OCI-LY1 (cell line): ENCODE results near the gene WDR55.
"Not testable (repeated sequence)": the region's sequence is repeated elsewhere in the genome, so short reads cannot be mapped to it uniquely, and the experiment has no call there.

ENCODE experiments used
- EZH2 ChIP-seq: fragments of 200-600 bp; sonication (generic), shearing (Covaris generic); IDR thresholded peaks from 2 replicates; pipeline ENCODE4 v1.8.0; 2017; ENCODE audit warnings: borderline replicate concordance, mixed run types, mild to moderate bottlenecking, antibody characterized with exemption, low read length, moderate library complexity, mixed read lengths
- TF ChIP-seq, protein P1 (sequence below): fragments of 200-600 bp; sonication (generic), shearing (Covaris generic); IDR thresholded peaks from 2 replicates; pipeline ENCODE4 v1.5.1; 2017; ENCODE audit warnings: mild to moderate bottlenecking, antibody characterized with exemption, low read length, moderate library complexity, mixed read lengths

DNA sequence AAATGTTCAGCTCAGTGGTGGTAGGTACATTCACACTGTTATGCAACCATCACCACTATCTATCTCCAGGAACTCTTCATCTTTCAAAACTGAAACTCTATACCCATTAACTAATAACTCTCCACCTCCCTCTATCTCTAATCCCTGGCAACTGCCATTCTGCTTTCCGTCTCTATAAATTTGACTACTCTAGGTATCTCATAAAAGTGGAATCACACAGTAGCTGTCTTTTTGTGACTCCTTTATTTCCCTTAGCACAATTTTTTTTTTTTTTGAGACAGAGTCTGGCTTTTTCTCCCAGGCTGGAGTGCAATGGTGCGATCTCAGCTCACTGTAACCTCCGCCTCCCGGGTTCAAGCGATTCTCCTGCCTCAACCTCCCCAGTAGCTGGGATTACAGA lies 56.7 kb downstream of the WDR55 start:
- TF ChIP-seq, protein P1, sequence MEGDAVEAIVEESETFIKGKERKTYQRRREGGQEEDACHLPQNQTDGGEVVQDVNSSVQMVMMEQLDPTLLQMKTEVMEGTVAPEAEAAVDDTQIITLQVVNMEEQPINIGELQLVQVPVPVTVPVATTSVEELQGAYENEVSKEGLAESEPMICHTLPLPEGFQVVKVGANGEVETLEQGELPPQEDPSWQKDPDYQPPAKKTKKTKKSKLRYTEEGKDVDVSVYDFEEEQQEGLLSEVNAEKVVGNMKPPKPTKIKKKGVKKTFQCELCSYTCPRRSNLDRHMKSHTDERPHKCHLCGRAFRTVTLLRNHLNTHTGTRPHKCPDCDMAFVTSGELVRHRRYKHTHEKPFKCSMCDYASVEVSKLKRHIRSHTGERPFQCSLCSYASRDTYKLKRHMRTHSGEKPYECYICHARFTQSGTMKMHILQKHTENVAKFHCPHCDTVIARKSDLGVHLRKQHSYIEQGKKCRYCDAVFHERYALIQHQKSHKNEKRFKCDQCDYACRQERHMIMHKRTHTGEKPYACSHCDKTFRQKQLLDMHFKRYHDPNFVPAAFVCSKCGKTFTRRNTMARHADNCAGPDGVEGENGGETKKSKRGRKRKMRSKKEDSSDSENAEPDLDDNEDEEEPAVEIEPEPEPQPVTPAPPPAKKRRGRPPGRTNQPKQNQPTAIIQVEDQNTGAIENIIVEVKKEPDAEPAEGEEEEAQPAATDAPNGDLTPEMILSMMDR, result not testable (repeated sequence)
- not testable (repeated sequence) for TF ChIP-seq EZH2
